Suprapubic skin (tissue), 4 donors: ENCODE data around the gene REV1. TPM values are rescaled to one million over a fixed set of nuclear protein-coding genes. Genes with fewer than 3 reads are reported as not detected.

Experiments used
- DNase-seq, 2 donors: peaks; one replicate each; pipeline ENCODE4 v3.0.0-alpha.2; 2019; ENCODE audit warnings: low spot score in 2 of 2
- H3K27ac ChIP-seq: fragments of 200-600 bp; sonication (generic); one replicate; pipeline ENCODE4 v1.5.1; 2019
- H3K27me3 ChIP-seq: fragments of 200-600 bp; sonication (generic); one replicate; pipeline ENCODE4 v1.5.1; 2019
- H3K36me3 ChIP-seq: fragments of 200-600 bp; sonication (generic); one replicate; pipeline ENCODE4 v1.5.1; 2019
- H3K4me1 ChIP-seq: fragments of 200-600 bp; sonication (generic); one replicate; pipeline ENCODE4 v1.5.1; 2019
- H3K4me3 ChIP-seq: fragments of 200-600 bp; sonication (generic); one replicate; pipeline ENCODE4 v1.5.1; 2019; ENCODE audit warnings: mild to moderate bottlenecking
- H3K9me3 ChIP-seq: fragments of 200-600 bp; sonication (generic); one replicate; pipeline ENCODE4 v1.5.1; 2019
- CTCF ChIP-seq, 2 donors: fragments of 200-600 bp in 1 of 2; fragments of 450-650 bp in 1 of 2; sonication (generic) in 1 of 2; IDR thresholded peaks; one replicate each; pipeline ENCODE4 v1.5.1; 2016 to 2019; ENCODE audit warnings: antibody characterized with exemption in 2 of 2, mild to moderate bottlenecking in 1 of 2, moderate library complexity in 1 of 2
- EP300 ChIP-seq: sonication (generic); formaldehyde crosslinking; IDR thresholded peaks from one replicate; pipeline ENCODE4 v1.6.1; 2017; ENCODE audit warnings: antibody characterized with exemption
- POLR2A ChIP-seq, 2 donors: fragments of 450-650 bp; IDR thresholded peaks; one replicate each; pipeline ENCODE4 v1.6.1; 2017; ENCODE audit warnings: antibody characterized with exemption in 2 of 2, mild to moderate bottlenecking in 2 of 2, moderate library complexity in 2 of 2
- POLR2AphosphoS5 ChIP-seq, 3 donors: sonication (generic); formaldehyde crosslinking; IDR thresholded peaks; one replicate each; pipeline ENCODE4 v1.6.1; 2017; ENCODE audit warnings: antibody characterized with exemption in 3 of 3
- WGBS: methylation state at CpG from one replicate; pipeline ENCODE4 v1.1.5; 2018; 5-methylcytosine and 5-hydroxymethylcytosine counted together
- total RNA-seq, 4 donors: library from RNA; depleted of rRNA; stranded (reverse); fragments of >200 nt; gene quantifications; one replicate each; pipeline ENCODE4 v1.1.0, GENCODE V29; 2016

REV1 gene
- total RNA-seq, 4 donors from 2014 or later = 43.1 to 99.9 (median 53.5) TPM

DNA sequence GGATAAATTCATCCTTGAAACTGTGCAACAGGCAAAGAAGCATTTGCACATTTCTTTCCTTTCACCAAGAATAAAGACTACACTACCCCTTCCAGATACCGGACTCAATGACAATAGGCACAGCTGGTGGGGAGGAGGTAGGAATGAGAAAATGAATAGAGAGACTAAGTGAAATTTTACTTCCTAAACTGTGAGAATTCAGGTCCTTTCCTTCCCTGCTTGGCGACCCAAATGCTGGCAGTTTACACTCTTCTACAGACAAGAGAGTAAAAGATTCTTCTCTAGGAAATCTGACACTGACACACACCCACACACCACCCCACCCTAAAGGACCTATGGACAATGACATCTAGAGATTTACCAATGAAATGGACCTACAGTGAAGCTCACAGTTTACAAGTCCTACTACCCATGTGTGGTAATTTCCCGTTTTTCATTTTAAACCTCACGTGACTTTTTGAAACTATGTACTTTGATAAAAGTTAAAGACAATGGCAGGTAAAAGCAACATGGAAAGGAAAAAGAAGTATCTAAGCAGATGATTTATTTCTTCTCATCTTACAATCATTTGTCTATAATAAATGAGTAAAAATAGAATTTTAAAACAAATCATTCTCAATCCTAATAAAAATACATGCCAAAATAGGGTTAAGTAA, 27.9 kb downstream of the REV1 start:
- no peaks in the 10 kb centered on the region for H3K9me3 ChIP-seq
- H3K36me3 ChIP-seq = peaks cover 53% of the 10 kb centered on the region
- H3K4me3 ChIP-seq = no peak overlapping the region
- no peak overlapping the region for H3K27ac ChIP-seq
- no peak for TF ChIP-seq POLR2A (IDR thresholded peaks at IDR 0.05)
- TF ChIP-seq EP300 = no peak
- no peak for TF ChIP-seq POLR2AphosphoS5 (IDR thresholded peaks at IDR 0.05)
- TF ChIP-seq CTCF (IDR thresholded peaks at IDR 0.05) = no peak
- DNase-seq = no peak
- WGBS = 94% methylated on average over 4 of the region's 4 CpGs
- no peaks in the 10 kb centered on the region for H3K4me1 ChIP-seq
- no peaks in the 10 kb centered on the region for H3K27me3 ChIP-seq

DNA sequence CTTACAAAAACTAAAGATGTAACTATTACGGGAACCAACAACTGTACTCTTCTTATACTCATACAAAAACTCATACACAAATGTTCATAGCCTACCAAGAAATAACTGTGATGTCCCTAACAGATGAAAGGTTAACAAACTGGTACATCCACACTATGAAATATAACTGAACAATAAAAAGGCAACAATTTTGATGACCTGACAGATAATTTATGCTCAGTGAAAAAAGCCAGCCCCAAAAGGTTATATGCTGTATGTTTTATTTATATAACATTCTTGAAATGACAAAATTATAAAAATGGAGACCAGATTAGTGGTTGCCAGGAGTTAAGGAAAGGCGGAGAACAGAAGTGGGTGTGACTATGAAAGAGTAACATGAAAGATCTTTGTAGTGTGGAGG, 31.3 kb downstream of the REV1 start:
- DNase-seq = no peak
- no peaks in the 10 kb centered on the region for H3K9me3 ChIP-seq
- peaks cover 81% of the 10 kb centered on the region for H3K36me3 ChIP-seq
- no peaks in the 10 kb centered on the region for H3K27me3 ChIP-seq
- no peaks in the 10 kb centered on the region for H3K4me1 ChIP-seq
- H3K4me3 ChIP-seq = no peak overlapping the region
- TF ChIP-seq CTCF (IDR thresholded peaks at IDR 0.05) = no peak
- TF ChIP-seq POLR2AphosphoS5 (IDR thresholded peaks at IDR 0.05) = no peak
- TF ChIP-seq POLR2A (IDR thresholded peaks at IDR 0.05) = no peak
- TF ChIP-seq EP300 = no peak
- 88% methylated on average over 2 of the region's 2 CpGs for WGBS
- no peak overlapping the region for H3K27ac ChIP-seq

GRCh38 chr2:99451686-99452085, 38.1 kb downstream of the REV1 start:
- TF ChIP-seq EP300 = no peak
- TF ChIP-seq POLR2AphosphoS5 (IDR thresholded peaks at IDR 0.05) = no peak
- H3K4me3 ChIP-seq = no peak overlapping the region
- DNase-seq = no peak
- H3K27me3 ChIP-seq = no peaks in the 10 kb centered on the region
- 88% methylated on average over 4 of the region's 4 CpGs for WGBS
- H3K4me1 ChIP-seq = no peaks in the 10 kb centered on the region
- no peaks in the 10 kb centered on the region for H3K9me3 ChIP-seq
- H3K27ac ChIP-seq = no peak overlapping the region
- H3K36me3 ChIP-seq = peaks cover 63% of the 10 kb centered on the region

- Histone ChIP-seq H3K27ac (no peak overlapping the region), H3K27me3 (no peaks in the 10 kb centered on the region), H3K4me1 (no peaks in the 10 kb centered on the region), H3K36me3 (peaks cover 59% of the 10 kb centered on the region), H3K4me3 (no peak overlapping the region), H3K9me3 (no peaks in the 10 kb centered on the region)
- DNase-seq = no peak
- 94% methylated on average over 4 of the region's 4 CpGs for WGBS
- TF ChIP-seq POLR2A (IDR thresholded peaks at IDR 0.05) = no peak
- no peak for TF ChIP-seq CTCF (IDR thresholded peaks at IDR 0.05)
- TF ChIP-seq EP300 = no peak
- TF ChIP-seq POLR2AphosphoS5 (IDR thresholded peaks at IDR 0.05) = no peak
Observed at GRCh38 chr2:99451280-99451679, 38.5 kb downstream of the REV1 start.

DNA sequence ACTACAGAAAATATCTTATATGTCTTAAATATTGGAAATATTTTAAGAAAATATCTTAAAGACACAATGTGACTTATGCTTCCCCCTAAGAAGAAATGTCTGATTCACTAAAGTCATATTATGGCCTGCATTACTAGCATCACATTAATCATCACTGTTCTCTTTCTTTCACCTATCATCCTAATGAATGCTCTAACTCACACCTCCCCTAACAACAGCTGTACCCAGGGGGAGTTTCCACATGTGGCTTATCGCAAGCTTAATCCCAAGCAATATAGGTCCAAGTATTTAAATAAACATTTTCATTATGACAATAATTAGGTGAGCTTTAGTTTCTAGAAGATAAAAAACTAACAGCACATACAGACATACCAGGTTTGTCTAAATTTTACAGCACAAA, 39.6 kb downstream of the REV1 start:
- H3K36me3 ChIP-seq = peaks cover 50% of the 10 kb centered on the region
- 84% methylated on average over 1 of the region's 1 CpG for WGBS
- no peak for TF ChIP-seq POLR2AphosphoS5 (IDR thresholded peaks at IDR 0.05)
- no peak for TF ChIP-seq EP300
- no peak for TF ChIP-seq POLR2A (IDR thresholded peaks at IDR 0.05)
- no peak for TF ChIP-seq CTCF (IDR thresholded peaks at IDR 0.05)
- no peaks in the 10 kb centered on the region for H3K4me1 ChIP-seq
- no peak overlapping the region for H3K27ac ChIP-seq
- no peaks in the 10 kb centered on the region for H3K27me3 ChIP-seq
- H3K4me3 ChIP-seq = no peak overlapping the region
- no peaks in the 10 kb centered on the region for H3K9me3 ChIP-seq
- DNase-seq = no peak

GRCh38 chr2:99448556-99448955, 41.3 kb downstream of the REV1 start:
- DNase-seq = no peak
- Histone ChIP-seq H3K4me3 (no peak overlapping the region), H3K36me3 (peaks cover 38% of the 10 kb centered on the region), H3K4me1 (no peaks in the 10 kb centered on the region), H3K27ac (no peak overlapping the region), H3K27me3 (no peaks in the 10 kb centered on the region), H3K9me3 (no peaks in the 10 kb centered on the region)
- no peak for TF ChIP-seq CTCF (IDR thresholded peaks at IDR 0.05)
- 56% methylated on average over 2 of the region's 2 CpGs for WGBS
